ENCODE results near the gene PICALM.
"Not testable (repeated sequence)": the region's sequence is repeated elsewhere in the genome, so short reads cannot be mapped to it uniquely, and the experiment has no call there.

The PICALM gene, protein sequence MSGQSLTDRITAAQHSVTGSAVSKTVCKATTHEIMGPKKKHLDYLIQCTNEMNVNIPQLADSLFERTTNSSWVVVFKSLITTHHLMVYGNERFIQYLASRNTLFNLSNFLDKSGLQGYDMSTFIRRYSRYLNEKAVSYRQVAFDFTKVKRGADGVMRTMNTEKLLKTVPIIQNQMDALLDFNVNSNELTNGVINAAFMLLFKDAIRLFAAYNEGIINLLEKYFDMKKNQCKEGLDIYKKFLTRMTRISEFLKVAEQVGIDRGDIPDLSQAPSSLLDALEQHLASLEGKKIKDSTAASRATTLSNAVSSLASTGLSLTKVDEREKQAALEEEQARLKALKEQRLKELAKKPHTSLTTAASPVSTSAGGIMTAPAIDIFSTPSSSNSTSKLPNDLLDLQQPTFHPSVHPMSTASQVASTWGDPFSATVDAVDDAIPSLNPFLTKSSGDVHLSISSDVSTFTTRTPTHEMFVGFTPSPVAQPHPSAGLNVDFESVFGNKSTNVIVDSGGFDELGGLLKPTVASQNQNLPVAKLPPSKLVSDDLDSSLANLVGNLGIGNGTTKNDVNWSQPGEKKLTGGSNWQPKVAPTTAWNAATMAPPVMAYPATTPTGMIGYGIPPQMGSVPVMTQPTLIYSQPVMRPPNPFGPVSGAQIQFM

DNA sequence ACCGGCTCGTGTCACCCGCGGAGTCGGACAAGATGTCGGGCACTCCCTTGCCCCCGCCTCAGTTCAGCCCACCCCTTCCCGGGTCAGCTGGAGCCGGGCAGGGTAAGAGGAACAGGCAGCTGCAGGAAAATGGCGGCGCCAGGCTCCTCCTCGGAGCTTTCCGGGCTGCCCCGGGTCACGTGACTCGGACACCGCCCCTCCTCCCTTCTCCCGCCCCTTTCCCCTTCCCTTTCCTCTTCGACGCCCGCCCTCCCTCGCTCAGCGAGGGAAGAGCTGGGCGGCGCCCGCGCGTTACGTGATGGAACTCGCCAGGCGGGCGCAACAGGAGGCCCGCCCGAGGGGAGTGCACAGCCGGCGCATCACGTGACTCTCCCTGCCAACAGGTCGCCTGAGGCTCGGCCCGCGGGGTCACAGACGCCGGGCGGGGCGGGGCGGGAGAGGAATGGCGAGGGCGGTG is at the start of gene PICALM:
Gene PICALM (minus strand): TSS at position 134 of the 457 bp plus-strand sequence. CDS start 304 bp downstream, outside the sequence.
- DNase-seq, result peak; percentile 98

DNA sequence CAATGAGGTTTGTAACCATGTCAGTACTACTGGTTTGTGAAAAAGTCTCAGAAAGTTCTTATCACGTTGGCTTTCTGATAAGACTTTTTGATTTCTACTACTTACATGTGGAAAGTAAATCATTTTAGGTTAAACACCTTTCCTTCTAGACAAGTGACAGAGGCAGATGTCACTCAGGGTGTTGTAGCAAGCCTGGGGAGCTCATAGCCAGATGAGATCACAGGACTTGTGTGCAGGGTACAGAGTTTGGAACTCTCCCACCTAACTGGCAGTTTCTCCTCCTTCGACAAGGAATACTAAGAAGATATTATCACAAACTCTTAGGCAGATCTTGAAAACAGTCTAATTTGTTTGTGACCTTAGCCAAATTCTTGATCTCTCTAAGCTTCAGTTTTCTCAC is 49.4 kb upstream of the PICALM start:
- DNase-seq, result no peak

DNA sequence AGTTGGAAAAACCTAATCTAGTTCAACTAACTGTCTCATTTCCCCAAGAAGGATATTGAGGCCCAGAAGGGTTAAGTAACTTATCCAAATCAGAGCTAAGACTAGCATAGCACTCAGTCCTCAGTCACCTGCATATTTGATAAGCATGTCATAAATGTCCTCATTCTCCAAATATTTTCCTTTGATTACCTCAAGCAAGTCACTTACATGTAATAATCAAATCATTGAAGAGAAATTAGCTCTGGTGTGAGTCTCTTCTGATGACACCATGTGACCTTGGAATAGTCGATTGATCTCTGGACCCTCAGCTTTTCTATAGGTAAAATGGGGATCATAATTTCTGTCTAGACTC is 48.8 kb upstream of the PICALM start:
- DNase-seq, result no peak

DNA sequence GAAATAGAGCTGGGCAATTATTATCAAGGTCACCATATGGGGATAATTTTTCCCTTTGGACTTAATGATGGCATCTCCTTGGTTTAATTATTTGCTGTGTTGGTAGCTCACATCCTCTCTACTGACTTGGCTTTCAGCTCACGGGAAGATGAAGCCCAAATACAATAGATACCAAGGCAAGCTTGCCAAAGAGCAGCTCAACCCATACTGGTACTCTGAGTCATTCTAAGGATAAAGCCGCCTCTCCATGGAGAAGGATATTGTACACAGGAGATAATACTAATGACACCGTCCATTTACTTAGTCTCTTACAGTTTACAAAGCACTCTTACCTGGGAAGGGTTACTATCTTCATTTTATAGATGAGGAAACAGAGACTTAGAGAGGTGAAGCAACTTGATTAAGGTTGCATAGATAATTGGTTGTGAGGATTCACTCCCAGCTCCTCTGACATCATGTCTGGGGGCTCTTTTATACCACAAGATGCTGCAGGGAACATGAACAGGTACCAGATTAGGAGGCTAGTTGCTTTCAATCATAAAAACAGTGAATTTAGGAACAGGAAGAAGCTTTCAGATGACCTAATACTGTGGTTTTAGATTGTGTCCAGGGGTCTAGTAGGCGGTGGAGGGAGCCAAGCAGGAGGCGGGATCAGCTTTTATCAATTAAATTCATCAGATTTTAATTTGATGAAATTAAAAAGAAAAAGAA is 48.3 kb upstream of the PICALM start:
- no peak for DNase-seq

DNA sequence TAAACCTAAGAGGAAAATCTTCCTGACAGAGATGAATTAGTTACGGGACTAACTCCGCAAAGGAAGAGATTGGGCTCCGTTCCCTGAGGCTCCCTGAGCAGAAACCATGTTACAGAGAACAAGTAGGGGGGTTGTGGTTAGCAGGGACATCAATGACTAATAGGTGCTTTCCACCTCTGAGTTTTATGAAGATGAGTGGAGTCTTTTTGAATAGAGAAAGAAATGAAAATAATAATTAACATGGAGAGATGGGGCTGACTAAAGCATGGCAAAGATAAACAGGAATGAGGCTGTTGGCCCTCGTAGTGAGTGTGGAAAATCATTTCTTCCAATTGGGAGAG is 47.5 kb upstream of the PICALM start:
- no peak for DNase-seq

DNA sequence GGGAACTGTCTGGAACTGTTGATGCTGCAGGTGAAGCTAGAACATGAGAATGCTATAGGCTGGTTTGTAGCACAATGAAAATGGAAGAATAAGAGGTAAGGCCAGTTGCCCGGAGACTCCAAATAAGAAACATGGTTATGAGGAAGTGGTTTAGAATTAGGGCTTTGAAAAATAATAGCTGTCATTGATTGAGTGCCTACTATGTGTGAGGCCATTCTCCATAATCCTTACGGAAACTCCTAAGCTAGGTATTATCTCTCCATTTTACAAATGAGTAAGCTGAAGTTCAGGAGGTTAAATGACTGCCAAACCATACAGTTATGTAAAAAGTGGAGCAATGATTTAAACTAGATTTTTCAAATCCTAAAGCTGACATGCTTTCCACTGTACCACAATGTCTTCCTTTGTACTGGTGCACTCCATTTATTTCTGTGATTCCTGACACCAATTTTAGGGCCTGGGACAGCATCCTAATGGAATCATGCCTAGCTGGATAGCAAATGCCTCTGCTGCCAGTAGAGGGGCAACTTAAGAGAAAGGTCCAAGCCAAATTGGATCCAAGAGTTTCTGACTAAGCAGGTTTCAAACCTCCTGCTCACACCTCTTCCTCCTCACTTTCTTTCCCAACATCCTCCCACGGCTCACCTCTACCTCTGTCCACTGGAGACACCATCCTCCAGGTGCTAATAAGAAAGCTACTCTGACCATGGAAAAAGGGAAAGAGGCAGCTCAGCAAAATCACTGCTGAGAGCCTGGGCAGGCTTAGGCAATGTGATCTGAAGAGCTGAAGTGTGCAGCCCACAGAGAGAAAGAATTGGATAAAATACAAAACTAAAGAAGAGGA is 46.9 kb upstream of the PICALM start:
- no peak for DNase-seq

DNA sequence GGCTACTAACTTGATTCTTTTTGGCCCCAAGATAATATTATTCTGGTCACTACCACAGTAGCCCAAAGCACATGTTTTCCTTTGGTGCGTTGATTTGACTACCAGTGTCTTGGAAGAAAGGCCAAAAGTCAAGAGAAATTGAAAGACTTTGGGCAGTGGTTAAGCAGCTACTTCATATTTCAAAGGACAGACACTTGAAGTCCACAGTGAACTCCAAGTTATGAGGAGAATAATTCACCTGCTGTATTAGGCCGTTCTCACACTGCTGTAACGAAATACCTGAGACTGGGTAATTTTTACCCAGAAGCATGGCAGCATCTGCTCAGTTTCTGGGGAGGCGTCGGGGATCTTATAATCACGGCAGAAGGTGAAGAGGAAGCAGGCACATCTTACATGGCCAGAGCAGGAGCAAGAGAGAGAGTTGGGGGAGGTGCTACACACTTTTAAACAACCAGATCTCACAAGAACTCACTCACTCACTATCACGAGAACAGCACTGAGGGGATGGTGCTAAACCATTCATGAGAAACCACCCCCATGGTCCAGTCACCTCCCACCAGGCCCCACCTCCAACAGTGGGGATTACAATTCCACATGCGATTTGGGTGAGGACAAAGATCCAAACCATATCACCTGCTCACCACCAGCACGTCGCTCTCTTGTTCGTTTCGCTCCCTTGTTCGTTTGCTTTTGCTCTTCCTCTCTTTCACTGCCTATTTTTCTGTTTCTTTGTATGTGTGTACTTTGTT is 40.2 kb upstream of the PICALM start:
- no peak for DNase-seq

DNA sequence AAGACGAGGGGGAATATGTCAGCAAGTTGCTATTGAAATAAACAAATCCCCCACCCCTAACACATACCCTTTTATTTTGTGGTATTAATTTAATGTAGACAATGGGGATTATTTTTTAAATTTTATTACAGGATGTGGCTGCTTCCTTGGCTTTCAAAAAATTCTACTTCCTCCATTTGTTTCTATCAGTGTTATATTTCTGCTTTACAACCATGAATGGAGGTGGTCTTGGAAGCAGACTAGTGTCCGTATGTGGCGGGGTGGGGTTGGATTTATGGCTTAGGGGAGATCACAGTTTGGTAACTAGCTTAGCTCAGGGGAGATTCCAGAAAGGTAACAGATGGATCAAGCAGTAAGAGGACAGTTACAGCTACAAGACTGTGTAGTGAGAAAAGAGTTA is 39.3 kb upstream of the PICALM start:
- DNase-seq, result no peak

DNA sequence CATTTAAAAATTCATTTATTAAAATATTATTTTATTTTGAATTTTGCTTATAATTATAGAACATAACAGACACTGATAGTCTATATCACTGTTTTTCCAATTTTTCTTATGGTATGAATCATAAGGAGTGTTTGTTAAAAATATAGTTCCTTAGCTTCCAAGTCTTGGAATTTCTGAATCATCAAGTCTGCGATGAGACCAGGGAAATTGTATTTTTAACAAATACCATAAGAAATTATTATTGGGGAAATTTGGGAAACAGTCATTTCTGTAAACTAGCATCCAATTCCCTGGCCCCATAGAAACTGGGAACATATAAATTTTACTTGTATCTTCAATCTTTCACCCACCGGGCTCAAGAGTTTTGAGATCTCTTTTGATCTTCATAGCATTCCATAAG is 38.0 kb upstream of the PICALM start:
- no peak for DNase-seq

DNA sequence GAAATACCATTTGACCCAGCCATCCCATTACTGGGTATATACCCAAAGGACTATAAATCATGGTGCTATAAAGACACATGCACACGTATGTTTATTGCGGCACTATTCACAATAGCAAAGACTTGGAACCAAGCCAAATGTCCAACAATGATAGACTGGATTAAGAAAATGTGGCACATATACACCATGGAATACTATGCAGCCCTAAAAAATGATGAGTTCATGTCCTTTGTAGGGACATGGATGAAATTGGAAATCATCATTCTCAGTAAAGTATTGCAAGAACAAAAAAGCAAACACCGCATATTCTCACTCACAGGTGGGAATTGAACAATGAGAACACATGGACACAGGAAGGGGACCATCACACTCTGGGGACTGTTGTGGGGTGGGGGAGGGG is 37.1 kb upstream of the PICALM start:
- not testable (repeated sequence) for DNase-seq

DNA sequence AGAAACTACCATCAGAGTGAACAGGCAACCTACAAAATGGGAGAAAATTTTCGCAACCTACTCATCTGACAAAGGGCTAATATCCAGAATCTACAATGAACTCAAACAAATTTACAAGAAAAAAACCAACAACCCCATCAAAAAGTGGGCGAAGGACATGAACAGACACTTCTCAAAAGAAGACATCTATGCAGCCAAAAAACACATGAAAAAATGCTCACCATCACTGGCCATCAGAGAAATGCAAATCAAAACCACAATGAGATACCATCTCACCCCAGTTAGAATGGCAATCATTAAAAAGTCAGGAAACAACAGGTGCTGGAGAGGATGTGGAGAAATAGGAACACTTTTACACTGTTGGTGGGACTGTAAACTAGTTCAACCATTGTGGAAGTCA is 36.7 kb upstream of the PICALM start:
- not testable (repeated sequence) for DNase-seq

DNA sequence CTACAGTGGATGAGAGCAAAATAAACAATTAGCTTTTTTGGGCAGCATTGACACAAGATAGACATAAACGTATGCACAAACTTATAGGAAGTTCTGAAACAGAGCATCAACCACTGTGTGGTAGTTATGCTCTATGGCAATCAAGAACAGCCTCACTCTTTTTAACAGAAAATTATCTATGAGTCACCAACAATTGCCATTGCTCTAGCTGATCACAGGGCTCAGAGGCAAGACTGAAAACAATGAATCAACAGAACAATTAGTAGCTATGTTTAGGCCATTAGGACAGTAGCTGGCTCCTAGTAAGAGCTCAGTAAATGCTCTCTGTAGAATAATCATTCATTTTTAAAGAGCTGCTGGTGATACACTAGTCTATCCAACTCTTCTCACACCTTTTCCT is 34.9 kb upstream of the PICALM start:
- no peak for DNase-seq

DNA sequence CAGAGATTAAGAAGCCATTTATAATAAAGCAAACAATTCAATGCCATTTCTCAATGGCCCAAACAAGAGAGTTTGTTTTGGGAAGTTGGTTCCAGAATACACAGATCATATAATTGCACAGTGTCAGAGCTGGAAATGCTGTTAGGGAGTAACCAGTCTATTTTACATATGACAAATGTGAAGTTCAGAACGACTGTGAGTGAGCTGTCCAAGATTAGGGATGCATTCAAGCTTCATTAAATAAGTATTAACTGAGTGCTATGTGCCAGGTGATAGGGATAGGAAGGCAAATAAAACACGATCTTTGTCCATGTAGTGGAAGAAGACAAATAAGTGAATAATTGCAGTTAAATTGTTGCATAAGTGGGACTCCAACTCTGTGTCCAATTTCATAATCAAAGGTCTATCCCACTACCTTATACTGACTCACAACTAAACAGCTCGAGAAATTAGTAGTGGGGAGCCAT is 33.1 kb upstream of the PICALM start:
- DNase-seq, result no peak

DNA sequence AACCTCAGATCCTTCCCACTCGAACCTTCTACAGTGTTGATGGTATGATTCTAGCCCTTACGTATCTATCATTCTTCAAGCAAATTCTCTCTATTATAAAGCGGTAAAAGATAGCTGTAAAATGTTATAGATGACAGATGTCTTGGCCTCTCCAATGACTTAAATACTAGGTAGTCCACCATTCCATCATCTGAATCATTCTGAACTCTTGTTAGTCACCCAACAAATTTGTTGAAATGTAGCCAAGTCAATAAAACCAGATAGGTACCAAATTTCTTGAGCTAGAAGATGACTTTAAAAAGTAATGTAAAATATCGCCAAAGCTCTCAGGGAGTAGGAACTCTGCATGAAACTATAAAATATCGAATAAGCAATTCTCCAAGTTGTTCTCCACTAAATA is 32.6 kb upstream of the PICALM start:
- DNase-seq, result no peak

DNA sequence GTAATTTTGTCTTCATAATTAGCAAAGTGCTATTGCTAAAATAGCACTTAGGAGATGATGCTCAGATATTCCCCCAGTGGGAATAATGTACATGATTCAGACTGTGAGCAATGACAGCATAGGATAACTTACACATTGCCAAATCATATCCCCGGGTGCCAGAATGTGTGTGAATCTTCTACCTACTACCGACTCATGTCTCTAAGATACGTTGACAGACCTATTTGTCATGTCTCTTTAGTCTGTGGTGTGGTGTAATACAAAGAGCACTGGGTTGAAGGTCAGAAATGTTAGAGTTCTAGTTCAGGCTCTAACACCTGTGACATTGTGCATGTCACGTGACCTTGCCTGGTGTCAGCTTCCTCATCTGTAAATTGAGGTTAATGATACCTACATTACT is 31.0 kb upstream of the PICALM start:
- DNase-seq, result no peak

DNA sequence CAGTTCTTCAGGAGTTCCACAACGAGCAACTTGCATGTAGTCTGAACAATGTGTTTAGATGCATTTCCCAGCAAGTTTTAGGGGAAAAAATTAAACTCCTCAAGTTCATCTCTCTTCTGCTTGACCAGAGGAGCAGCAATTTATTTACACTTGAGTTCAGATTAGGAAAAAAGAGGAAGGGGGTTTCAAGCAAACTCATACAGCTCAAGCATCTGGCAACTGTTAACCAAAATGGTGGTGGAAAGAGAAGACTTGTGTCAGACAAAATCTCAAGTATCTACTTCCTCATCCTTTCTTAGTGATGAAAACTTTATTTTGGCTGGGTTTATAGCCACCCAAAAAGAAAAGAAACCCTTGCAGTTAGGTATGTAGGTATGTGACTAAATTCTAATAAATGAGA is 29.1 kb upstream of the PICALM start:
- DNase-seq, result no peak

DNA sequence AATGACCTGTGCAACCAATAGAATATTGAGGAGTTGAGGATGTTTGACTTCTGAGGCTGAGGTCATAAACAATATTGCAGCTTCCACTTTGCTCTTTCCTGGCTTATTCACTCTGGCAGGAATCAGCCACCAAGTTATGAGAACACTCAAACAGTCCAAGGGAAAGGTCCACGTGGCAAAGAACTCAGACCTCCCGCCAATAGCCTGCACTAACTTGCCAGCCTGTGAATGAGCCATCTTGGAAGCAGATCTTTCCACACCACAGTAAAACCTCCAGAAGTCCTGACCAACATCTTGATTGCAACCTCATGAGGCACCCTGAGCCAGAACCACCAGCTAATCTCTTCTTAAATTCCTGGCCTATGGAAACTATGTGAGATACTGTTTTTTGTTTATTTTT is 22.7 kb upstream of the PICALM start:
- no peak for DNase-seq

DNA sequence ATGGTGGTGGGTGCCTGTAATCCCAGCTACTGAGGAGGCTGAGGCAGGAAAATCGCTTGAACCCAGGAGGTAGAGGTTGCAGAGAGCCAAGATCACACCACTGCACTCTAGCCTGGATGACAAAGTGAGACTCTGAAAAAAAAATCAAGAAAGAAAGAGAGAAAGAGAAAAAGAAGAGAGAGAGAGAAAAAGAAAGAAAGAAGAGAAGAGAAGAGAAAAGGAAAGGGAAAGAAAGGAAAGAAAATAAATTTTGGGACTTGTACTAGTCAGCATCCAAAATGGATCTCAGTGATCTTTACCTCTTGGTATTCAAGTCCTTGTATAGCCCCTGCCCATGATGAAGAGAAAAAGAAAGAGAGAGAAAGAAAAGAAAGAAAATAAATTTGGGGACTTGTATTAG is 22.2 kb upstream of the PICALM start:
- DNase-seq, result no peak

DNA sequence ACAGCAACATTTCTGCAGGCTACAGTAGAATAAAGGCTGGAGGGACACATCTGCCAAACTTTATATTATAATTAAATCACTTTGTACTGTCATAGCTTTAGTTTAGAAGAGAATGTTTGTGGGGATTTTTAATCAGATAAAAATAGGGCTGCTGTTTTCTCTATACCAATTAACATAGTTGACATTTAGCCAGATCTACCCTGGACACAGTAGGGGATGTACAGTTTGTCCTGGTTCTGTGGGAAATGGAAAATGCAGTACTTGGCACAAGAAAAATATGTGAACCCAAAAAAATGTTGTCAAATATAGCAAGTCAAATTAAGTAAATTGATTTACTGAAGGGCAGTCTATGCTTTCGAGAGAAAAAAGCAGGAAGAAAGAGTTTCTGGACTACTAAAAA is 20.8 kb upstream of the PICALM start:
- no peak for DNase-seq

DNA sequence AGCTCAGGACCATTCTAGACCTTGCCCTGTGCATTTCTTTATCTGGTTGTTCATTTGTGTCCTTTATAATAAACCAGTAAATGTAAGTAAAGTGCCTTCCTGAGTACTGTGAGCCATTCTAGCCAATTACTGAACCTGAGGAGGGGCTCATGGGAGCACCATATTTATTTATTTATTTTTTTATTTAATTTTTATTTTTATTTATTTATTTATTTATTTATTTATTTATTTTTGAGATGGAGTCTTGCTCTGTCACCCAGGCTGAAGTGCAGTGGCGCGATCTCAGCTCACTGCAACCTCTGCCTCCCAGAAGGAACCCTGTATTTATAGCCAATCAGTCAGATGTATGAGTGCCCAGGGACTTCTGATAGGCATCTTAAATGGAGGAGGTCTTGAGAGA is 18.8 kb upstream of the PICALM start:
- DNase-seq, result not testable (repeated sequence)

DNA sequence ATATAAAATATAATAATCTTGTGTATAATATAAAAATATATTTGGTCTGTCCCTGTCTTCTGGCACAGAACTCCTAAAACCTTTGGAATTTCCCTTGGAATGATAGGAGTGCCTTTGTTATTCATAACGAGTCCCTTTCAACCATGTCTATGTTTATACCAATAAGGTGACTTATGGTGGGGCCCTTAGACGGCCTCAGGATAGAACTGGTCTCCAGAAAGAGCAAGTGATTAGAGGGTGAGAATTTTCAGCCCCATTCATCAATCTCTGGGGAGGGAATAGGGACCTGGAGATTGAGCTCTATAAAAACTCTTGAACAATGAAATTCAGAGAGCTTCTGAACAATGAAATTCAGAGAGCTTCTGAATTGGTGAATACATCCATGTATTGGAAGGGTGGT is 18.4 kb upstream of the PICALM start:
- no peak for DNase-seq

DNA sequence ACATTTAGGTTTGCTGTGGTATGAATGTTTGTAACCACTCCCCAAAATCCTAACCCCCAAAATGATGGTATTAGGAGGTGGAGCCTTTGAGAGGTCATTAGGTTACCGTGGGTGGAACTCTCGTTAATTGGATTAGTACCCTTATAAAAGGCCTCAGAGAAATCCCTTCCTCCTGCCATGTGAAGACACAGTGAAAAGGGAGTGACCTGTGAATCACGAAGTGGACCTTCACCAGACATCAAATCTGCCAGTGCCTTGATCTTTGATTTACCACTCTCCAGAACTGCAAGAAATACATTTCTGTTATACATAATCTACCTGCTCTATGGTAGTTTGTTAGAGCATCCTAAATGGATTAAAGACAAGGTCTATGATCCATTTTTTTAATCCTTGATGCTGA is 12.6 kb upstream of the PICALM start:
- DNase-seq, result no peak

Measured in NCI-H345 (cell line).